Activated CD8-positive, alpha-beta T cell treated with anti-CD3 and anti-CD28 coated beads for 36 hours (primary cell): ENCODE measurements around the gene IL13RA1. TPM values are rescaled to one million over a fixed set of nuclear protein-coding genes. Genes with fewer than 3 reads are reported as not detected.
"Not testable (repeated sequence)": the region's sequence is repeated elsewhere in the genome, so short reads cannot be mapped to it uniquely, and the experiment has no call there.

Experiments
- ATAC-seq: fragments of 200-7000 bp; cut with Tn5 transposase; one replicate; pipeline ENCODE4 v1.10.0; 2021; ENCODE audit warnings: mild to moderate bottlenecking, moderate library complexity
- CTCF ChIA-PET: fragments of 350-600 bp; sonication (Branson Sonifier 250); formaldehyde crosslinking; loops from one replicate; lab custom pipeline; 2021; ENCODE audit warnings: antibody characterized with exemption; lab: Charles Lee
- POLR2A ChIA-PET: fragments of 350-600 bp; sonication (Branson Sonifier 250); formaldehyde crosslinking; loops from one replicate; lab custom pipeline; 2021; ENCODE audit warnings: antibody characterized with exemption; lab: Charles Lee
- DNase-seq: peaks from one replicate; pipeline ENCODE4 v3.0.0-alpha.2; 2020
- H3K27ac Mint-ChIP-seq: one replicate; pipeline ENCODE4 v1.8.0; 2021; ENCODE audit warnings: mild to moderate bottlenecking, mixed read lengths
- H3K27me3 Mint-ChIP-seq: one replicate; pipeline ENCODE4 v1.8.0; 2021; ENCODE audit warnings: mixed read lengths
- H3K36me3 Mint-ChIP-seq: one replicate; pipeline ENCODE4 v1.8.0; 2021; ENCODE audit warnings: low read depth, mixed read lengths
- H3K4me1 Mint-ChIP-seq: one replicate; pipeline ENCODE4 v1.8.0; 2021; ENCODE audit warnings: low read depth, mixed read lengths
- H3K4me3 Mint-ChIP-seq: one replicate; pipeline ENCODE4 v1.8.0; 2021; ENCODE audit warnings: mild to moderate bottlenecking, moderate library complexity, mixed read lengths
- H3K9me3 Mint-ChIP-seq: one replicate; pipeline ENCODE4 v1.8.0; 2021; ENCODE audit warnings: mixed read lengths
- intact Hi-C: fragments of 100-400 bp; cut with micrococcal nuclease; formaldehyde crosslinking; loops from one replicate; pipeline ENCODE4 v1.10.0; 2022
- total RNA-seq, 2 experiments: library from RNA; stranded (reverse); gene quantifications; one replicate each; pipeline ENCODE4 v1.2.3, GENCODE V29; 2021
- TF ChIP-seq, protein P1 (sequence below): fragments of 200-600 bp; IDR thresholded peaks from one replicate; pipeline ENCODE4 v1.8.0; 2022; ENCODE audit warnings: antibody characterized with exemption, mild to moderate bottlenecking

Gene IL13RA1
- total RNA-seq, 2 experiments from 2014 or later = 0.18 TPM; not detected in 1

- POLR2A ChIA-PET = no interaction called here
- ATAC-seq = peak; percentile 13
These were observed 407 bp downstream of the IL13RA1 start for GRCh38 chrX:118727686-118728339.

DNA sequence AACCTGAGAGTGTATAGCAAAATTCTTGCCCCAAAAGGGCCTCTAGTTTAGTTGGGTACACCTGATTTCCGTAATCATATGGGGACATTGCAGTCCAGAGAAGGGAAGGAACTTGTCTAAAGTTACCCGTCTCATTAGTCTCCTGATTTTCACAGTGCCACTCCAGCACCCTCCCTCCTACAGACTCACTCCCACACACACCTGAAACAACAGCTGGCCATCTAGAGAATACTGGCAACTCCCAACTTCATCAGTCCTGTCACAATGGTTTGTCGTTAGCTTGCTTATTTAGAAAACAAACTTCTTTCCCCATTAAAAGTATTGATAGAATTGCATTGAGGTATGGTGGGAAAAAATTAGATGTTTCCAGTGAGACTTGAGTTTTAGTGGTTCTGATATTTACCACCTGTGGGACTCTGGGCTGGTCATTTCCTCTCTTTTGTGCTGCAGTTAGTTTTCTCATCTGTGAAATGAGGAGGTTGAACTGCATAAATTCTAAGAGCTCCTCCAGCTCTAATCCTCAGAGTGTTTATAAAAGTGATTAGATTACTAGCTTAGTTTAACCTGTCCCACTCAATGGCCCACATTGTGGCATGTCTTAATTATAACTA, 1.7 kb downstream of the IL13RA1 start:
- Mint-ChIP-seq H3K9me3 (no peaks in the 10 kb centered on the region), H3K4me1 (peaks cover 4% of the 10 kb centered on the region), H3K36me3 (no peaks in the 10 kb centered on the region), H3K27me3 (peaks cover 17% of the 10 kb centered on the region), H3K27ac (no peak overlapping the region), H3K4me3 (no peak overlapping the region)
- POLR2A ChIA-PET = no interaction called here
- TF ChIP-seq, protein P1, sequence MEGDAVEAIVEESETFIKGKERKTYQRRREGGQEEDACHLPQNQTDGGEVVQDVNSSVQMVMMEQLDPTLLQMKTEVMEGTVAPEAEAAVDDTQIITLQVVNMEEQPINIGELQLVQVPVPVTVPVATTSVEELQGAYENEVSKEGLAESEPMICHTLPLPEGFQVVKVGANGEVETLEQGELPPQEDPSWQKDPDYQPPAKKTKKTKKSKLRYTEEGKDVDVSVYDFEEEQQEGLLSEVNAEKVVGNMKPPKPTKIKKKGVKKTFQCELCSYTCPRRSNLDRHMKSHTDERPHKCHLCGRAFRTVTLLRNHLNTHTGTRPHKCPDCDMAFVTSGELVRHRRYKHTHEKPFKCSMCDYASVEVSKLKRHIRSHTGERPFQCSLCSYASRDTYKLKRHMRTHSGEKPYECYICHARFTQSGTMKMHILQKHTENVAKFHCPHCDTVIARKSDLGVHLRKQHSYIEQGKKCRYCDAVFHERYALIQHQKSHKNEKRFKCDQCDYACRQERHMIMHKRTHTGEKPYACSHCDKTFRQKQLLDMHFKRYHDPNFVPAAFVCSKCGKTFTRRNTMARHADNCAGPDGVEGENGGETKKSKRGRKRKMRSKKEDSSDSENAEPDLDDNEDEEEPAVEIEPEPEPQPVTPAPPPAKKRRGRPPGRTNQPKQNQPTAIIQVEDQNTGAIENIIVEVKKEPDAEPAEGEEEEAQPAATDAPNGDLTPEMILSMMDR = no peak
- no peak for ATAC-seq
- CTCF ChIA-PET = no interaction called here
- DNase-seq = no peak
- intact Hi-C loops = no loop called here

More at GRCh38 chrX:118727686-118728339, 407 bp downstream of the IL13RA1 start:
- CTCF ChIA-PET = no interaction called here
- TF ChIP-seq, protein P1 = no peak
- DNase-seq = no peak
- no peaks in the 10 kb centered on the region for H3K9me3 Mint-ChIP-seq
- H3K4me3 Mint-ChIP-seq = peak overlapping the region; percentile 53
- H3K4me1 Mint-ChIP-seq = peaks cover 4% of the 10 kb centered on the region
- intact Hi-C loops = no loop called here
- H3K36me3 Mint-ChIP-seq = no peaks in the 10 kb centered on the region
- H3K27me3 Mint-ChIP-seq = peaks cover 19% of the 10 kb centered on the region
- no peak overlapping the region for H3K27ac Mint-ChIP-seq

- Mint-ChIP-seq H3K4me3 (no peak overlapping the region), H3K9me3 (no peaks in the 10 kb centered on the region), H3K27ac (no peak overlapping the region), H3K4me1 (peaks cover 8% of the 10 kb centered on the region), H3K36me3 (no peaks in the 10 kb centered on the region), H3K27me3 (peaks cover 21% of the 10 kb centered on the region)
- no peak for ATAC-seq
- no peak for DNase-seq
- POLR2A ChIA-PET = interaction anchor here (0.6 kb wide), 1 partner anchor 15 kb away, joined by 3 read pairs; no protein-coding TSS in a partner anchor
- intact Hi-C loops = no loop called here
- TF ChIP-seq, protein P1 = no peak
- CTCF ChIA-PET = no interaction called here
These were observed 3.3 kb downstream of the IL13RA1 start for GRCh38 chrX:118730500-118731247.

GRCh38 chrX:118732551-118732950, 5.1 kb downstream of the IL13RA1 start:
- peaks cover 20% of the 10 kb centered on the region for H3K27me3 Mint-ChIP-seq
- CTCF ChIA-PET, H3K36me3 Mint-ChIP-seq, H3K9me3 Mint-ChIP-seq, DNase-seq, H3K4me1 Mint-ChIP-seq, POLR2A ChIA-PET, H3K27ac Mint-ChIP-seq, intact Hi-C loops, ATAC-seq, H3K4me3 Mint-ChIP-seq: not testable (repeated sequence)

DNA sequence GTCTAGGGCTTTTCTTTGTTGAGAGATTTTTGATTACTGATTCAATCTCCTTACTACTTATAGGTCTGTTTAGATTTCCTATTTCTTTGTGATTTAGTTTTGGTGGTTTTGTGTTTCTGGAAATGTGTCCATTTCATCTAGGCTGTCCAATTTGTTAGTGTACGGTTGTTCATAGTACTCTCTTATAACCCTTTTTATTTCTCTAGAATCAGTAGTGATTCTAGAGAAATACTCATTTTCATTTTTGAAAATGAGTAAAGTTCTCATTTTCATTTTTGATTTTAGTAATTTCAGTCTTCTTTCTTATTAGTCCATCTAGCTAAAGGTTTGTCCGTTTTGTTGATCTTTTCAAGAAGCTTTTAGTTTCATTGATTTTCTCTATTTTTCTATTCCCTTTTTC, 7.5 kb downstream of the IL13RA1 start:
- ChIA-PET POLR2A (interaction anchor here (0.7 kb wide), 1 partner anchor 19 kb away, joined by 3 read pairs; no protein-coding TSS in a partner anchor), CTCF (no interaction called here)
- Mint-ChIP-seq H3K9me3 (no peaks in the 10 kb centered on the region), H3K36me3 (no peaks in the 10 kb centered on the region), H3K4me3 (no peak overlapping the region), H3K4me1 (peaks cover 4% of the 10 kb centered on the region), H3K27me3 (peaks cover 10% of the 10 kb centered on the region), H3K27ac (no peak overlapping the region)
- DNase-seq = no peak
- TF ChIP-seq, protein P1 = no peak
- ATAC-seq = no peak
- intact Hi-C loops = no loop called here
